Colon (tissue), 2 donors: Measurements from ENCODE around the gene LITAFD.

Experiments
- FAIRE-seq: peaks from 2 replicates; lab custom pipeline; 2012; peaks lifted over from hg19 to GRCh38; lab: Jason Lieb, UNC
- donor health status: control.
- donor health status: control.

The LITAFD gene

GRCh38 chr16:8920645-8921346 is 38.6 kb downstream of the LITAFD start:
- FAIRE-seq = no peak

GRCh38 chr16:8921347-8921984 is 39.3 kb downstream of the LITAFD start:
- no peak for FAIRE-seq

- FAIRE-seq = no peak
Measured at GRCh38 chr16:8923199-8923598, 41.0 kb downstream of the LITAFD start.

GRCh38 chr16:8924214-8924613 is 42.1 kb downstream of the LITAFD start:
- no peak for FAIRE-seq

- no peak for FAIRE-seq
Measured at GRCh38 chr16:8925455-8925854, 43.3 kb downstream of the LITAFD start.

GRCh38 chr16:8926827-8927226 is 44.7 kb downstream of the LITAFD start:
- no peak for FAIRE-seq

GRCh38 chr16:8928467-8928957 is 46.4 kb downstream of the LITAFD start:
- FAIRE-seq = no peak

GRCh38 chr16:8929086-8929748 is 47.1 kb downstream of the LITAFD start:
- no peak for FAIRE-seq

GRCh38 chr16:8931859-8932258 is 49.7 kb downstream of the LITAFD start:
- FAIRE-seq = no peak

GRCh38 chr16:8934601-8935000 is 52.5 kb downstream of the LITAFD start:
- FAIRE-seq = no peak
